Common myeloid progenitor, CD34-positive (primary cell): Measurements from ENCODE around the gene RPTOR.

Source experiments
- CTCF ChIA-PET: fragments of 350-600 bp; sonication (Branson Sonifier 250); formaldehyde crosslinking; loops from one replicate; lab custom pipeline; 2021; ENCODE audit warnings: antibody characterized with exemption; lab: Charles Lee
- POLR2A ChIA-PET: fragments of 350-600 bp; sonication (Branson Sonifier 250); formaldehyde crosslinking; loops from one replicate; lab custom pipeline; 2021; ENCODE audit warnings: antibody characterized with exemption; lab: Charles Lee
- DNase-seq, 3 donors: peaks; one replicate each; pipeline versions ENCODE4 v3.0.0 to v3.0.0-alpha.2; 2013
- H3K27ac ChIP-seq, 2 experiments: 1 replicate in 1 of 2; 2 replicates in 1 of 2; pipeline ENCODE4 v1.7.0; 2013; ENCODE audit warnings: inconsistent platforms in 2 of 2, low read length in 2 of 2, mild to moderate bottlenecking in 2 of 2, low read depth in 1 of 2, moderate library complexity in 1 of 2; ENCODE audit not compliant: severe bottlenecking in 2 of 2, insufficient read depth in 1 of 2, poor library complexity in 1 of 2
- H3K27me3 ChIP-seq, 5 experiments: replicated peaks in 2 of 5; 1 replicate in 3 of 5; 2 replicates in 2 of 5; pipeline versions ENCODE4 v1.6.1 to v1.7.0; 2013; ENCODE audit warnings: low read length in 4 of 5, mild to moderate bottlenecking in 2 of 5, moderate library complexity in 2 of 5, inconsistent platforms in 1 of 5; ENCODE audit not compliant: insufficient read depth in 5 of 5, control insufficient read depth in 4 of 5
- H3K36me3 ChIP-seq, 4 experiments: 1 replicate in 2 of 4; 2 replicates in 2 of 4; pipeline versions ENCODE4 v1.6.1 to v1.7.0; 2013; ENCODE audit warnings: low read length in 3 of 4, control low read depth in 1 of 4, mild to moderate bottlenecking in 1 of 4; ENCODE audit not compliant: control insufficient read depth in 4 of 4, insufficient read depth in 4 of 4
- H3K4me1 ChIP-seq, 4 experiments: 1 replicate in 3 of 4; 2 replicates in 1 of 4; pipeline versions ENCODE4 v1.6.1 to v1.7.1; 2013; ENCODE audit warnings: low read length in 3 of 4, mild to moderate bottlenecking in 3 of 4, control low read depth in 1 of 4, inconsistent platforms in 1 of 4, moderate library complexity in 1 of 4; ENCODE audit not compliant: control insufficient read depth in 4 of 4, insufficient read depth in 4 of 4; ENCODE audit errors: control extremely low read depth in 1 of 4
- H3K4me3 ChIP-seq, 7 experiments: 1 replicate in 4 of 7; 2 replicates in 3 of 7; pipeline versions ENCODE4 v1.5.1 to v1.7.0; 2013; ENCODE audit warnings: mild to moderate bottlenecking in 7 of 7, low read length in 6 of 7, moderate library complexity in 6 of 7, inconsistent platforms in 2 of 7, low read depth in 2 of 7, control low read depth in 1 of 7; ENCODE audit not compliant: insufficient read depth in 4 of 7, control insufficient read depth in 1 of 7; ENCODE audit errors: extremely low read depth in 1 of 7
- H3K9me3 ChIP-seq, 5 experiments: 1 replicate in 4 of 5; 2 replicates in 1 of 5; pipeline versions ENCODE4 v1.6.1 to v1.7.1; 2013; ENCODE audit warnings: low read length in 4 of 5, mild to moderate bottlenecking in 2 of 5, inconsistent platforms in 1 of 5, low read depth in 1 of 5, moderate library complexity in 1 of 5; ENCODE audit not compliant: control insufficient read depth in 4 of 5, insufficient read depth in 2 of 5; ENCODE audit errors: control extremely low read depth in 1 of 5
- WGBS: methylation state at CpG from one replicate; pipeline ENCODE4 v1.1.5; 2013; ENCODE audit not compliant: insufficient coverage; 5-methylcytosine and 5-hydroxymethylcytosine counted together

The RPTOR gene

GRCh38 chr17:80907281-80907680 lies 362.6 kb downstream of the RPTOR start:
- ChIA-PET POLR2A (no interaction called here), CTCF (no interaction called here)
- Histone ChIP-seq H3K4me3 (no peak overlapping the region), H3K4me1 (peaks cover 0 to 5% (median 0%) of the 10 kb centered on the region in 4 experiments), H3K36me3 (peaks cover 0 to 45% (median 26%) of the 10 kb centered on the region in 4 experiments), H3K27ac (no peak overlapping the region), H3K9me3 (no peaks in the 10 kb centered on the region), H3K27me3 (no peaks in the 10 kb centered on the region)
- 97% methylated on average over 12 of the region's 12 CpGs for WGBS
- DNase-seq: no peak

- 89% methylated on average over 12 of the region's 12 CpGs for WGBS
- no peak for DNase-seq
- CTCF ChIA-PET: no interaction called here
- POLR2A ChIA-PET: no interaction called here
- H3K4me1 ChIP-seq: peaks cover 0 to 5% (median 0%) of the 10 kb centered on the region in 4 experiments
- no peak overlapping the region for H3K4me3 ChIP-seq
- no peak overlapping the region for H3K27ac ChIP-seq
- peaks cover 0 to 48% (median 27%) of the 10 kb centered on the region in 4 experiments for H3K36me3 ChIP-seq
- no peaks in the 10 kb centered on the region for H3K9me3 ChIP-seq
- no peaks in the 10 kb centered on the region for H3K27me3 ChIP-seq
These were observed 363.6 kb downstream of the RPTOR start for GRCh38 chr17:80908211-80908610.

GRCh38 chr17:80908776-80909175 lies 364.1 kb downstream of the RPTOR start:
- POLR2A ChIA-PET: no interaction called here
- no peak for DNase-seq
- H3K27me3 ChIP-seq: no peaks in the 10 kb centered on the region
- peaks cover 0 to 48% (median 27%) of the 10 kb centered on the region in 4 experiments for H3K36me3 ChIP-seq
- H3K27ac ChIP-seq: no peak overlapping the region
- H3K9me3 ChIP-seq: no peaks in the 10 kb centered on the region
- peaks cover 0 to 5% (median 0%) of the 10 kb centered on the region in 4 experiments for H3K4me1 ChIP-seq
- 96% methylated on average over 12 of the region's 13 CpGs for WGBS
- CTCF ChIA-PET: interaction anchor here (1.9 kb wide), 1 partner anchor 21 kb away, joined by 6 read pairs; no protein-coding TSS in a partner anchor
- H3K4me3 ChIP-seq: no peak overlapping the region

- no peak for DNase-seq
- WGBS: 100% methylated on average over 2 of the region's 2 CpGs
- ChIA-PET CTCF (interaction anchor here (1.9 kb wide), 1 partner anchor 20 kb away, joined by 6 read pairs; no protein-coding TSS in a partner anchor), POLR2A (no interaction called here)
- Histone ChIP-seq H3K27ac (no peak overlapping the region), H3K9me3 (peaks cover 0 to 8% (median 4%) of the 10 kb centered on the region in 5 experiments), H3K36me3 (peaks cover 0 to 50% (median 30%) of the 10 kb centered on the region in 4 experiments), H3K27me3 (no peaks in the 10 kb centered on the region), H3K4me3 (no peak overlapping the region), H3K4me1 (peaks cover 0 to 5% (median 0%) of the 10 kb centered on the region in 4 experiments)
These were observed 365.0 kb downstream of the RPTOR start for GRCh38 chr17:80909635-80910034.

- CTCF ChIA-PET: interaction anchor here (1.9 kb wide), 1 partner anchor 20 kb away, joined by 6 read pairs; no protein-coding TSS in a partner anchor
- H3K4me3 ChIP-seq: no peak overlapping the region
These were observed 365.4 kb downstream of the RPTOR start for GRCh38 chr17:80910043-80910442.

GRCh38 chr17:80912476-80912875 lies 367.8 kb downstream of the RPTOR start:
- H3K9me3 ChIP-seq: peaks cover 0 to 14% (median 8%) of the 10 kb centered on the region in 5 experiments
- no peak for DNase-seq
- no peak overlapping the region for H3K27ac ChIP-seq
- ChIA-PET CTCF (interaction anchor here (1.4 kb wide), 1 partner anchor 9 kb away, joined by 3 read pairs; no protein-coding TSS in a partner anchor), POLR2A (interaction anchor here (0.6 kb wide), 2 partner anchors 65 to 1011 kb away, joined by 3 to 4 read pairs; no protein-coding TSS in a partner anchor)
- H3K4me3 ChIP-seq: no peak overlapping the region
- peaks cover 0 to 48% (median 24%) of the 10 kb centered on the region in 4 experiments for H3K36me3 ChIP-seq
- no peaks in the 10 kb centered on the region for H3K27me3 ChIP-seq
- over 99% methylated on average over 13 of the region's 15 CpGs for WGBS
- peaks cover 0 to 5% (median 0%) of the 10 kb centered on the region in 4 experiments for H3K4me1 ChIP-seq

More at GRCh38 chr17:80910043-80910442, 365.4 kb downstream of the RPTOR start:
- POLR2A ChIA-PET: no interaction called here
- Histone ChIP-seq H3K9me3 (peaks cover 0 to 12% (median 8%) of the 10 kb centered on the region in 5 experiments), H3K27me3 (no peaks in the 10 kb centered on the region), H3K27ac (no peak overlapping the region), H3K36me3 (peaks cover 0 to 54% (median 29%) of the 10 kb centered on the region in 4 experiments), H3K4me1 (peaks cover 0 to 5% (median 0%) of the 10 kb centered on the region in 4 experiments)
- no peak for DNase-seq
- 100% methylated on average over 1 of the region's 5 CpGs for WGBS
